ENCODE data around the gene HAO2.

DNA sequence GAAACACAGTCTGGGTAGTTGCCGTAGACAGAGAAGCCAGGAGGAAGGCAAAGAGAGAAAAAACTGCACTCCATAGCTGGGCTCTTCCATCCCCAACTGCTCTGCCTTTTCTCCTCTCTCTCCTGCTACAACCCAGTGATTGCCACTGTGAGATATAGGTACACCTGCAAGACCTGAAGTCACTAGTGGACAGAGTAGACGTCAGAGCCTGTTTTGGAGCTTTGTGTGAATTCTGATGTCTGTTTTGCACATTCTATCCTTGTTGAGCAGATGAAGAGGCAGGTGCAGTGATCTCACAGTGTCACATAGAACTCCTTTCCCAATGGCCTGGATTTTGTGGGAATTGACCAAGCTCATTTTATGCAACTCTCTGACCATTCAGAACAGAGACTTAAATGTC is 2.2 kb downstream of the HAO2 start:
- TF ChIP-seq, protein P1, sequence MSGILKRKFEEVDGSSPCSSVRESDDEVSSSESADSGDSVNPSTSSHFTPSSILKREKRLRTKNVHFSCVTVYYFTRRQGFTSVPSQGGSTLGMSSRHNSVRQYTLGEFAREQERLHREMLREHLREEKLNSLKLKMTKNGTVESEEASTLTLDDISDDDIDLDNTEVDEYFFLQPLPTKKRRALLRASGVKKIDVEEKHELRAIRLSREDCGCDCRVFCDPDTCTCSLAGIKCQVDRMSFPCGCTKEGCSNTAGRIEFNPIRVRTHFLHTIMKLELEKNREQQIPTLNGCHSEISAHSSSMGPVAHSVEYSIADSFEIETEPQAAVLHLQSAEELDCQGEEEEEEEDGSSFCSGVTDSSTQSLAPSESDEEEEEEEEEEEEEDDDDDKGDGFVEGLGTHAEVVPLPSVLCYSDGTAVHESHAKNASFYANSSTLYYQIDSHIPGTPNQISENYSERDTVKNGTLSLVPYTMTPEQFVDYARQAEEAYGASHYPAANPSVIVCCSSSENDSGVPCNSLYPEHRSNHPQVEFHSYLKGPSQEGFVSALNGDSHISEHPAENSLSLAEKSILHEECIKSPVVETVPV (CRISPR knock-in tag; IDR thresholded peaks at IDR 0.05), result no peak
- TF ChIP-seq, protein P2, sequence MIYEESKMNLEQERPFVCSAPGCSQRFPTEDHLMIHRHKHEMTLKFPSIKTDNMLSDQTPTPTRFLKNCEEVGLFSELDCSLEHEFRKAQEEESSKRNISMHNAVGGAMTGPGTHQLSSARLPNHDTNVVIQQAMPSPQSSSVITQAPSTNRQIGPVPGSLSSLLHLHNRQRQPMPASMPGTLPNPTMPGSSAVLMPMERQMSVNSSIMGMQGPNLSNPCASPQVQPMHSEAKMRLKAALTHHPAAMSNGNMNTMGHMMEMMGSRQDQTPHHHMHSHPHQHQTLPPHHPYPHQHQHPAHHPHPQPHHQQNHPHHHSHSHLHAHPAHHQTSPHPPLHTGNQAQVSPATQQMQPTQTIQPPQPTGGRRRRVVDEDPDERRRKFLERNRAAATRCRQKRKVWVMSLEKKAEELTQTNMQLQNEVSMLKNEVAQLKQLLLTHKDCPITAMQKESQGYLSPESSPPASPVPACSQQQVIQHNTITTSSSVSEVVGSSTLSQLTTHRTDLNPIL (CRISPR knock-in tag; IDR thresholded peaks at IDR 0.05; ENCODE audit: low read depth), result no peak
- TF ChIP-seq BACH2 (CRISPR knock-in tag; IDR thresholded peaks at IDR 0.05; ENCODE audit: borderline replicate concordance), result no peak
- TF ChIP-seq ZC3H10 (CRISPR knock-in tag; IDR thresholded peaks at IDR 0.05), result no peak

All from SK-N-SH treated with all-trans-retinoic acid at 6 μM for 48 hours (cell line).